ENCODE data around the gene SNPH.
A peak's percentile ranks its signal among the peaks of the same experiment; 100 is the strongest.
"Not testable (repeated sequence)": the region's sequence is repeated elsewhere in the genome, so short reads cannot be mapped to it uniquely, and the experiment has no call there.

Gene SNPH, protein sequence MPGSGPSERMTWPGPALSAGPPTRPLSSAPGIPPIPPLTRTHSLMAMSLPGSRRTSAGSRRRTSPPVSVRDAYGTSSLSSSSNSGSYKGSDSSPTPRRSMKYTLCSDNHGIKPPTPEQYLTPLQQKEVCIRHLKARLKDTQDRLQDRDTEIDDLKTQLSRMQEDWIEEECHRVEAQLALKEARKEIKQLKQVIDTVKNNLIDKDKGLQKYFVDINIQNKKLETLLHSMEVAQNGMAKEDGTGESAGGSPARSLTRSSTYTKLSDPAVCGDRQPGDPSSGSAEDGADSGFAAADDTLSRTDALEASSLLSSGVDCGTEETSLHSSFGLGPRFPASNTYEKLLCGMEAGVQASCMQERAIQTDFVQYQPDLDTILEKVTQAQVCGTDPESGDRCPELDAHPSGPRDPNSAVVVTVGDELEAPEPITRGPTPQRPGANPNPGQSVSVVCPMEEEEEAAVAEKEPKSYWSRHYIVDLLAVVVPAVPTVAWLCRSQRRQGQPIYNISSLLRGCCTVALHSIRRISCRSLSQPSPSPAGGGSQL

DNA sequence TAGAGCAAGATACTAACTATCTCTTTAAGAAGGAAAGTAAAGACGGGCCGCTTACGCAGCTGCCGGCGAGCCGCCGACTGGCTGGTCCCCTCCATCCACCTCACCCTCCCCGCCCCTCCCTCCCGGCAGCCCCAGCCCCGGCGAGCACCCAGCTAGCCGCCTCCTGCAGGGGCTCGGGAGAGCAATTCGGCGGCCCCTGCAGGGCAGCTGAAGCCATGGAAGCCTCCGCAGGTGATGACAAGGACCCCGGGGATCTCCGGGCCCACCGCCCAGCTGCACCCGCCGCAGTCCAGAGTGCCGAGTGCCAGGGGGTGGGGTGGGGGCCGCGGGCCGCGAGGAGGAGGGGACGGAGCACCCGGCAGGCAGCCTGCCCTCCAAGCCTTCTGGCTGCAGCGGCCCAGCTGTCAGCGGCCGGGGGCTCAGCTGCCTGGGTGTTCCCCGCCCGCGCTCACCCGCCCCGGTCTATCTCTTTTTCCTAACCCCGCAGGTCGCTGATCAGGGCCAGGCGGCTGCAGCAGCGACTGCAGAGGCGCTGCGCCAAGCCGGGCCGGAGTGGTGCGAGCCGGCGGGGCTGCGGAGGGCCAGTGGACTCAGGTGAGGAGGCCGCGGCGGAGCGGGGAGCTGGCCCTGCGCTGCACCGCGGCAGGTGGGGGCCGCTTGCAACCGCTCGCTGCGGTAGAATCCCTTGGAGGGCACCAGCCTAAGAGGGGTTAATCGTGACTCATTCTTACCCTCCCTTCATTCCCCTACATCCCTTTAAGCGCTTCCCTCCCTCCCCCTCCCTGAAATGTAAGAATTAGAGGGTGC lies at the start of gene SNPH:
TSS of gene SNPH (plus strand) at position 128 of the 807 bp plus-strand sequence. CDS start 29,946 bp downstream, outside the sequence.
- no peak for DNase-seq (ENCODE audit: low read depth)
- H3K4me3 ChIP-seq (ENCODE audit: control insufficient read depth, low read depth, low read length): peak within 1 kb of the TSS; percentile 75
- TF ChIP-seq, protein P1, sequence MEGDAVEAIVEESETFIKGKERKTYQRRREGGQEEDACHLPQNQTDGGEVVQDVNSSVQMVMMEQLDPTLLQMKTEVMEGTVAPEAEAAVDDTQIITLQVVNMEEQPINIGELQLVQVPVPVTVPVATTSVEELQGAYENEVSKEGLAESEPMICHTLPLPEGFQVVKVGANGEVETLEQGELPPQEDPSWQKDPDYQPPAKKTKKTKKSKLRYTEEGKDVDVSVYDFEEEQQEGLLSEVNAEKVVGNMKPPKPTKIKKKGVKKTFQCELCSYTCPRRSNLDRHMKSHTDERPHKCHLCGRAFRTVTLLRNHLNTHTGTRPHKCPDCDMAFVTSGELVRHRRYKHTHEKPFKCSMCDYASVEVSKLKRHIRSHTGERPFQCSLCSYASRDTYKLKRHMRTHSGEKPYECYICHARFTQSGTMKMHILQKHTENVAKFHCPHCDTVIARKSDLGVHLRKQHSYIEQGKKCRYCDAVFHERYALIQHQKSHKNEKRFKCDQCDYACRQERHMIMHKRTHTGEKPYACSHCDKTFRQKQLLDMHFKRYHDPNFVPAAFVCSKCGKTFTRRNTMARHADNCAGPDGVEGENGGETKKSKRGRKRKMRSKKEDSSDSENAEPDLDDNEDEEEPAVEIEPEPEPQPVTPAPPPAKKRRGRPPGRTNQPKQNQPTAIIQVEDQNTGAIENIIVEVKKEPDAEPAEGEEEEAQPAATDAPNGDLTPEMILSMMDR (IDR thresholded peaks at IDR 0.05; ENCODE audit: control insufficient read depth, insufficient read depth, low read depth, low read length, missing control alignments): no peak

DNA sequence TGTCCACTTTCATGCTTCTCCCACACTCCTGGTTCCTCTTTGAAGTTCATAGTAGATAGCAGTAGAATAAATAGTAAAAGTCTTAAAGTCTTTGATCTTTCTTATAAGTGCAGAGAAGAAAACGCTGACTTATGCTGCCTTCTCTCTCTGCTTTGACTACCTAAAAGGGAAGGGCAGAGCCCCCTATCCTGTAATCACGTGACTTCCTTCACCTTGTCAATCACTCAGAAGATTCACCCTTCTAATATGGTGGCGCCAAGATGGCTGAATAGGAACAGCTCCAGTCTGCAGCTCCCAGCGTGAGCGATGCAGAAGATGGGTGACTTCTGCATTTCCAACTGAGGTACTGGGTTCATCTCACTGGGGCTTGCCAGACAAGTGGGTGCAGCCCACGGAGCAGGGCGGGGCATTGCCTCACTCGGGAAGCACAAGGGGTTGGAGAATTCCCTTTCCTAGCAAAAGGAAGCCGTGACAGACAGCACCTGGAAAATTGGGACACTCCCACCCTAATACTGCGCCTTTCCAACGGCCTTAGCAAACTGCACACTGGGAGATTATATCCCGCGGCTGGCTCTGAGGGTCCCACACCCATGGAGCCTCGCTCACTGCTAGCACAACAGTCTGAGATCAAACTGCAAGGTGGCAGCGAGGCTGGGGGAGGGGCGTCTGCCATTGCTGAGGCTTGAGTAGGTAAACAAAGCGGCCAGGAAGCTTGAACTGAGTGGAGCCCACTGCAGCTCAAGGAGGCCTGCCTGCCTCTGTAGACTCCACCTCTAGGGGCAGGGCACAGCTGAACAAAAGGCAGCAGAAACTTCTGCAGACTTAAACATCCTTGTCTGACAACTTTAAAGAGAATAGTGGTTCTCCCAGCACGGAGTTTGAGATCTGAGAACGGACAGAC lies 49.3 kb upstream of the SNPH start:
- not testable (repeated sequence) for DNase-seq (ENCODE audit: low read depth)

DNA sequence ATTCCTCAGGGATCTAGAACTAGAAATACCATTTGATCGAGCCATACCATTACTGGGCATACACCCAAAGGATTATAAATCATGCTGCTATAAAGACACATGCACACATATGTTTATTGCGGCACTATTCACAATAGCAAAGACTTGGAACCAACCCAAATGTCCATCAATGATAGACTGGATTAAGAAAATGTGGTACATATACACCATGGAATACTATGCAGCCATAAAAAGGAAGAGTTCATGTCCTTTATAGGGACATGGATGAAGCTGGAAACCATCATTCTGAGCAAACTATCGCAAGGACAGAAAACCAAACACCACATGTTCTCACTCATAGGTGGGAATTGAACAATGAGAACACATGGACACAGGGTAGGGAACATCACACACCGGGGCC lies 43.3 kb upstream of the SNPH start:
- DNase-seq (ENCODE audit: low read depth); H3K4me3 ChIP-seq (ENCODE audit: control insufficient read depth, low read depth, low read length): not testable (repeated sequence)

More for the DNA sequence above, 49.3 kb upstream of the SNPH start:
- H3K4me3 ChIP-seq (ENCODE audit: control insufficient read depth, low read depth, low read length): not testable (repeated sequence)

DNA sequence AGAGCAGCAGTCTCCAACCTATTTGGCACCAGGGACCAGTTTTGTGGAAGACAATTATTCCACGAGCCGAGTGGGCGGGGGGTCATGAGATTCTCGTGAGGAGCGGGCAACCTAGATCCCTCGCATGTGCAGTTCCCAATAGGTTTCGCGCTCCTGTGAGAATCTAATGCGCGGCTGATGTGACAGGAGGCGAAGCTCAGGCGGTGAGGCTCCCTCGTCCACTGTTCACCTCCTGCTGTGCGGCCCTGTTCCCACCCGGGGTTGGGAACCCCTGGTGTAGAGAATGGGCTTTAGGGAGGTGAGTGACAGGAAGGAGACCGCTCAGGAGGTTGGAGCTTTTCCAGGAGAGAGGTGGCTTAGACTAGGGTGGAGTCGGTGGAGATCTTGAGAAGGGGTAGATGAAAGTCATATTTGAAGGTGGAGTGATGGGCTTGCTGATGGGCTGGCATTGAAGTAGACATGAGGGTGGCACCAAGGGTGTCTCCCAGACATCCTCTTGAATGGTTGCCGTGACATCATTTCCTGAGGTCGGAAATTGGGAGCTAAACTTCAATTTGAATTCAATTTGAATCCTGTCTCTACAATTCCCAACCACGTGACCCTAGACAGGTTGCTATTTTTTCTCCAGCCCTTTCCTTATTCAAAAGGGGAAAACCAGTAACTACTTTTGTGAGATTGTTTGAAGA lies 41.7 kb upstream of the SNPH start:
- TF ChIP-seq, protein P1 (IDR thresholded peaks at IDR 0.05; ENCODE audit: control insufficient read depth, insufficient read depth, low read depth, low read length, missing control alignments): no peak
- no peak overlapping the region for H3K4me3 ChIP-seq (ENCODE audit: control insufficient read depth, low read depth, low read length)
- DNase-seq (ENCODE audit: low read depth): no peak

DNA sequence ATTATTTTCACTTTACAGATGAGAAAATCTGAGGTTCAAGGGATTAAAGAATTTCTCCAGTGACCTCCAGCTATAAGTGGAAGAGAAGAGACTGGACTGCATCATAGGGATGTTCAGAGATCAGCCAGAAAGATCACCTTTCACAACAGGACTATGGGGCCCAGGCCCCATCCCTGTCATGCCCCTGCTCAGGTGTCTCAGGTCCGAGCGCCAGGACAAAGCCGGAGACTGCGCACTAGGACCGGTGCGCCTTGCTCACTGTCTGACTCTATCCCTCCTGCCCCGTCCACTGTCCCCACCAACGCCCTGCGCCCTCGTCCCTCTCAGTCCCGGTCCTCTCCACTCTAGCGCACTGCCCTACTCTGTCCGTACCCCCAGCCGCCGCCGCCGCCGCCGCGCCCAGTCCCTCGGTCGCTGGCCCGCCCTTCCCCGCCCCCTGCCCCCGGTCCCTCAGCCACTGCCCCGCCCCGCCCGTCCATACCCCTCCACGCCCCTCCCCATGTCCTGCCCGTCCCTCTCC lies 40.8 kb upstream of the SNPH start:
- TF ChIP-seq, protein P1 (IDR thresholded peaks at IDR 0.05; ENCODE audit: control insufficient read depth, insufficient read depth, low read depth, low read length, missing control alignments): no peak

DNA sequence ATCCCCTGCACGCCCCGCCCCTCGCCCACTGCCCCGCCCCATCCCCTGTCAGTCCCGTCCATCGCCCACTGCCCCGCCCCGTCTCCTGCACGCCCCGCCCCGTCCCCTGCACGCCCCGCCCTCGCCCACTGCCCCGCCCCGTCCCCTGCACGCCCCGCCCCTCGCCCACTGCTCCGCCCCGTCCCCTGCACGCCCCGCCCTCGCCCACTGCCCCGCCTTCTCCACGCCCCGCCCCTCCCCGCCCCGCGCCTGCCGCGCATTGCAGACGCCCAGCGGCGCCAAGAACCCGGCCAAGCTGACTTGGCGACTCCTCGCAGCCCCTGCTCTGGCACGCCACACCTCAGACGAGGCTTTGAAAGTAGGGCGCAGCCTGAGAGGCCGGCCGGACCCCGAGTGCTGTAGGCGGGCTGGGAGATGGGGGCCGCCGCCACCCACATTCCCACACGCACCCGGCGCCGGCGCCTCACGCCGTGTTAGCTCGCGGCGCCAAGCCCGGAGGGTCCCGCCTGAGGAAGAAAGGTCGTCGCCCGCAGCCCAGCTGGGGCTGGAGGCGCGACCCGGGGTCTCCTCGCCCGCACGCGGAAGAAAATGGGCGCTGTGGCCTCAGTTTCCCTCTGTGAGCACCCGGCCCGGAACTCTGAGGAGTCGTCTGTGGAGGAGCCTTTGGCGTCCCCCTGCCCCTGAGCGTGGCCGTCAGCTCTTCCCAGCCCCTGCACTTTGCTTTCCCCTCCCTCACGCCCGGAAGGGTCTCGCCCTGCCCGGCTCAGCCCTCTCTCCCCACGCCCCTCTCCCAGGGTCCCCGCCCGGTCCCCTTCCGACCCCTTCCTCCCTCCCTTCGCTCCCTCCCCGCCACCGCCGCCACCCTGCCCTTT lies 40.1 kb upstream of the SNPH start, which contains the start of gene RAD21L1:
TSS of gene RAD21L1 (plus strand) at position 262 of the 872 bp plus-strand sequence. CDS start 2,410 bp downstream, outside the sequence.
- TF ChIP-seq, protein P1 (IDR thresholded peaks at IDR 0.05; ENCODE audit: control insufficient read depth, insufficient read depth, low read depth, low read length, missing control alignments): no peak
- no peak for DNase-seq (ENCODE audit: low read depth)
- peak within 1 kb of the TSS; percentile 67 for H3K4me3 ChIP-seq (ENCODE audit: control insufficient read depth, low read depth, low read length)

More for the DNA sequence above, 40.8 kb upstream of the SNPH start:
- DNase-seq (ENCODE audit: low read depth): no peak
- H3K4me3 ChIP-seq (ENCODE audit: control insufficient read depth, low read depth, low read length): peak overlapping the region; percentile 26

All from AG09309 (cell line).